Calu3 (cell line): ENCODE data around the gene RNF152. TPM values are rescaled to one million over a fixed set of nuclear protein-coding genes. Genes with fewer than 3 reads are reported as not detected.

ENCODE experiments used
- BruUV-seq: library from RNA; stranded (reverse); fragments of 400-500 nt; replicated peaks from 2 replicates; lab custom pipeline; 2021; lab: Mats Ljungman, UMichigan
- CTCF ChIA-PET: fragments of 300-600 bp; sonication (Branson Sonifier 250); formaldehyde crosslinking; loops from one replicate; lab custom pipeline; 2022; ENCODE audit warnings: antibody characterized with exemption; lab: Charles Lee
- DNase-seq: peaks from one replicate; pipeline ENCODE4 v3.0.0; 2022
- H3K27ac Mint-ChIP-seq: one replicate; pipeline ENCODE4 v1.8.0; 2022; ENCODE audit warnings: mixed read lengths; ENCODE audit not compliant: unreplicated experiment
- H3K27me3 Mint-ChIP-seq: one replicate; pipeline ENCODE4 v1.8.0; 2022; ENCODE audit warnings: mixed read lengths; ENCODE audit not compliant: unreplicated experiment
- H3K36me3 Mint-ChIP-seq: one replicate; pipeline ENCODE4 v1.8.0; 2022; ENCODE audit warnings: mild to moderate bottlenecking, moderate library complexity, mixed read lengths; ENCODE audit not compliant: insufficient read depth, unreplicated experiment
- H3K4me1 Mint-ChIP-seq: one replicate; pipeline ENCODE4 v1.8.0; 2022; ENCODE audit warnings: mild to moderate bottlenecking, low read depth, mixed read lengths; ENCODE audit not compliant: unreplicated experiment
- H3K4me3 Mint-ChIP-seq: one replicate; pipeline ENCODE4 v1.8.0; 2022; ENCODE audit warnings: mild to moderate bottlenecking, low read depth, moderate library complexity, mixed read lengths; ENCODE audit not compliant: unreplicated experiment
- H3K9me3 Mint-ChIP-seq: one replicate; pipeline ENCODE4 v1.8.0; 2022; ENCODE audit warnings: low read depth, mixed read lengths; ENCODE audit not compliant: unreplicated experiment
- CTCF ChIP-seq: fragments of 200-600 bp; IDR thresholded peaks from one replicate; pipeline ENCODE4 v1.8.0; 2022; ENCODE audit warnings: antibody characterized with exemption; ENCODE audit not compliant: unreplicated experiment
- intact Hi-C: fragments of 100-400 bp; cut with micrococcal nuclease; formaldehyde crosslinking; loops from one replicate; pipeline ENCODE4 v1.10.0; 2022; ENCODE audit not compliant: unreplicated experiment
- total RNA-seq: library from RNA; stranded (reverse); gene quantifications from 2 replicates; pipeline ENCODE4 v1.2.3, GENCODE V29; 2022

Gene RNF152
- total RNA-seq, 1 experiment from 2014 or later: 1.0 TPM

DNA sequence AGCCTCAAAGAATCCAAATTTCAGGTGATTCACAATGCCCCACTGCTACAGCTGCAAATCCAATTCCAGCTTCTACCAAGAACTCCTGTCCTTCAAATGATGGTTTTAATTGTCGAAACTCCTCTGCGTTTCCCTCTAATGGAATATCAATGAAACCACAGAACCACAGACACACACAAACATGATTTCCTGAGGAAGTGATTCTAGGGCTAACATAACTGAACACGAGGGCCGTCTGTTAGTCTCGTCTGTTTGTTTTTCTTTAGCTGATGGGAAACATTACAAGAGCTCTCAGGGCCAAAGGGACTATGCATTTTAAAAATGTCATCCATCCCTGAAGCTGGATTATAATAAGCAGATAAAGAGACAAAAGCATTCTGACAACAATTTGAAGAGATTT, 59.4 kb downstream of the RNF152 start:
- Mint-ChIP-seq H3K27ac (no peak overlapping the region), H3K4me1 (no peaks in the 10 kb centered on the region), H3K36me3 (no peaks in the 10 kb centered on the region), H3K9me3 (no peaks in the 10 kb centered on the region), H3K4me3 (no peak overlapping the region), H3K27me3 (peaks cover 34% of the 10 kb centered on the region)
- intact Hi-C loops: no loop called here
- CTCF ChIA-PET: no interaction called here
- no peak for DNase-seq
- no peak for TF ChIP-seq CTCF
- no TSS peak for BruUV-seq

DNA sequence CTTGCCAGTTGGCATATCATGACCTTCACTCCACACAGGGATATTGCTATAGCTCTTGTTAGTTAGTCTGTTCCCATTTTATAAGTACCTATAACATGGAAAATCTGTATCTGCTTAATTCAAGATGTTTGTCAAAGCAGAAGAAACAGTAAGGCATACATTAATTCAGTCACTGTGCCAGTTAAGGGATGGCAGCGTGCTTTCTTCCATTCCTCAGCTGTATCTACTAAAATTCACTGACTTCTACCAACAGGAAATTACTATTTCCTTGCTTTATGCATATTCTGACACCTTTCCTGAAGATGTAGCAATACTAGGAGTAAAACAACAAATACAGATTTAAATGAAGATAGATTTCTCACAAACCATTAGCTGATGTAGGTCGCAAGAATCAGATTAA, 59.9 kb downstream of the RNF152 start:
- CTCF ChIA-PET: no interaction called here
- TF ChIP-seq CTCF: no peak
- no peak for DNase-seq
- Mint-ChIP-seq H3K27ac (no peak overlapping the region), H3K4me3 (no peak overlapping the region), H3K4me1 (no peaks in the 10 kb centered on the region), H3K9me3 (no peaks in the 10 kb centered on the region), H3K36me3 (no peaks in the 10 kb centered on the region), H3K27me3 (peaks cover 34% of the 10 kb centered on the region)
- intact Hi-C loops: no loop called here
- BruUV-seq: no TSS peak

DNA sequence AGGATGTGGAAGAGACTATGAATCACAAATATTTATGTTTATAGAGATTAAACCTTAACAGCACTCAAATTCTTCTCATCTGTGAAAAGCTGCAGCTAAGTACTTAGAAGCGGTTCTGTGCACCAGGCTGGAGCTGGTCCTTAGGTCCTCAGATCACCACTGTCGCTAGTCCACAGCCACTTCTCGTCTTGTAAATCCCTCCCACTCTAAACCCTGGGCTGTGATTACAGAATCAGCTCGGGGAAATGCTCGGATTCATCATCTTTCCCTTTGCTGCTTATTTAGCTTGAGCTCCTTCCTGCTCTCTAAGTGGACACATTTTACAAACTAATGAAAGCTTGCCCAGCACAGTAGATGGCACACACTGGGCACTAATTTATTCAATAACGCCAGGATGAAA, 61.7 kb downstream of the RNF152 start:
- intact Hi-C loops: no loop called here
- no peak for TF ChIP-seq CTCF
- CTCF ChIA-PET: no interaction called here
- Mint-ChIP-seq H3K27me3 (peaks cover 49% of the 10 kb centered on the region), H3K36me3 (no peaks in the 10 kb centered on the region), H3K27ac (no peak overlapping the region), H3K4me3 (no peak overlapping the region), H3K4me1 (no peaks in the 10 kb centered on the region), H3K9me3 (no peaks in the 10 kb centered on the region)
- BruUV-seq: no TSS peak
- DNase-seq: no peak

GRCh38 chr18:61829108-61829507, 63.7 kb downstream of the RNF152 start:
- peaks cover 66% of the 10 kb centered on the region for H3K27me3 Mint-ChIP-seq
- H3K4me3 Mint-ChIP-seq: no peak overlapping the region
- no peaks in the 10 kb centered on the region for H3K9me3 Mint-ChIP-seq
- no peak for DNase-seq
- no peaks in the 10 kb centered on the region for H3K4me1 Mint-ChIP-seq
- no peak overlapping the region for H3K27ac Mint-ChIP-seq
- intact Hi-C loops: no loop called here
- CTCF ChIA-PET: no interaction called here
- TF ChIP-seq CTCF: no peak
- H3K36me3 Mint-ChIP-seq: no peaks in the 10 kb centered on the region
- no TSS peak for BruUV-seq

- intact Hi-C loops: no loop called here
- H3K4me1 Mint-ChIP-seq: no peaks in the 10 kb centered on the region
- H3K27me3 Mint-ChIP-seq: peaks cover 66% of the 10 kb centered on the region
- TF ChIP-seq CTCF: no peak
- CTCF ChIA-PET: no interaction called here
- H3K9me3 Mint-ChIP-seq: no peaks in the 10 kb centered on the region
- no peak for DNase-seq
- H3K36me3 Mint-ChIP-seq: no peaks in the 10 kb centered on the region
- no peak overlapping the region for H3K4me3 Mint-ChIP-seq
- no peak overlapping the region for H3K27ac Mint-ChIP-seq
- no TSS peak for BruUV-seq
These were observed 65.2 kb downstream of the RNF152 start for GRCh38 chr18:61827591-61827990.
